Gastroesophageal sphincter (tissue), 4 donors: ENCODE results near the gene SCAP. TPM values are rescaled to one million over a fixed set of nuclear protein-coding genes. Genes with fewer than 3 reads are reported as not detected.
A peak's percentile ranks its signal among the peaks of the same experiment; 100 is the strongest.

Source experiments
- ATAC-seq: fragments of 150-250 bp; one replicate; pipeline ENCODE4 v1.9.1; 2016; ENCODE audit warnings: mild to moderate bottlenecking, moderate library complexity
- H3K27ac ChIP-seq, 4 donors: fragments of 200-600 bp; sonication (generic) in 3 of 4; 1 replicate in 3 of 4; 2 replicates in 1 of 4; pipeline ENCODE4 v1.5.1; 2016 to 2019
- H3K27me3 ChIP-seq: fragments of 200-600 bp; sonication (generic); one replicate; pipeline ENCODE4 v1.5.1; 2019
- H3K36me3 ChIP-seq, 2 donors: fragments of 200-600 bp; sonication (generic); one replicate each; pipeline ENCODE4 v1.5.1; 2019; ENCODE audit warnings: control low read depth in 1 of 2
- H3K4me1 ChIP-seq, 3 donors: fragments of 200-600 bp; sonication (generic); 1 replicate in 2 of 3; 2 replicates in 1 of 3; pipeline ENCODE4 v1.5.1; 2016 to 2019; ENCODE audit warnings: control low read depth in 2 of 3
- H3K4me3 ChIP-seq, 2 donors: fragments of 200-600 bp; sonication (generic); one replicate each; pipeline ENCODE4 v1.5.1; 2019; ENCODE audit warnings: mild to moderate bottlenecking in 1 of 2, moderate library complexity in 1 of 2
- H3K9me3 ChIP-seq, 3 donors: fragments of 200-600 bp; sonication (generic); one replicate each; pipeline ENCODE4 v1.5.1; 2017 to 2019; ENCODE audit warnings: control low read depth in 2 of 3
- CTCF ChIP-seq, 4 experiments: fragments of 200-600 bp in 2 of 4; fragments of 450-650 bp in 2 of 4; sonication (generic) in 1 of 4; IDR thresholded peaks; one replicate each; pipeline ENCODE4 v1.5.1; 2017 to 2019; ENCODE audit warnings: antibody characterized with exemption in 4 of 4, mild to moderate bottlenecking in 2 of 4, moderate library complexity in 2 of 4
- EP300 ChIP-seq: sonication (generic); formaldehyde crosslinking; IDR thresholded peaks from one replicate; pipeline ENCODE4 v1.6.1; 2017; ENCODE audit warnings: antibody characterized with exemption, mild to moderate bottlenecking
- POLR2A ChIP-seq, 2 donors: fragments of 450-650 bp; IDR thresholded peaks; one replicate each; pipeline ENCODE4 v1.6.1; 2017; ENCODE audit warnings: antibody characterized with exemption in 2 of 2, mild to moderate bottlenecking in 2 of 2, moderate library complexity in 1 of 2
- POLR2AphosphoS5 ChIP-seq: sonication (generic); formaldehyde crosslinking; IDR thresholded peaks from one replicate; pipeline ENCODE4 v1.6.1; 2017; ENCODE audit warnings: antibody characterized with exemption
- WGBS, 2 donors: methylation state at CpG; one replicate each; pipeline ENCODE4 v1.1.5; 2018; ENCODE audit warnings: low coverage in 1 of 2; 5-methylcytosine and 5-hydroxymethylcytosine counted together
- total RNA-seq, 4 donors: library from RNA; depleted of rRNA; stranded (reverse); fragments of >200 nt; gene quantifications; one replicate each; pipeline ENCODE4 v1.1.0, GENCODE V29; 2016

SCAP gene
- total RNA-seq, 4 donors from 2014 or later, result 58.8 to 93.5 (median 71.5) TPM

GRCh38 chr3:47379411-47379899 lies 96.3 kb downstream of the SCAP start:
- no peaks in the 10 kb centered on the region for H3K9me3 ChIP-seq
- WGBS, 2 donors, result 88% methylated on average over 17 of the region's 19 CpGs
- no peak for TF ChIP-seq CTCF (IDR thresholded peaks at IDR 0.05)
- TF ChIP-seq POLR2AphosphoS5, result no peak
- no peak for TF ChIP-seq EP300
- no peak for TF ChIP-seq POLR2A (IDR thresholded peaks at IDR 0.05)

GRCh38 chr3:47378869-47379268 lies 96.9 kb downstream of the SCAP start:
- Histone ChIP-seq H3K27me3 (no peaks in the 10 kb centered on the region), H3K9me3 (no peaks in the 10 kb centered on the region), H3K4me1 (peaks cover 0 to 42% (median 9%) of the 10 kb centered on the region in 3 donors), H3K27ac (no peak overlapping the region), H3K4me3 (no peak overlapping the region), H3K36me3 (no peaks in the 10 kb centered on the region)
- no peak for TF ChIP-seq POLR2AphosphoS5
- no peak for TF ChIP-seq EP300
- no peak for TF ChIP-seq POLR2A (IDR thresholded peaks at IDR 0.05)
- TF ChIP-seq CTCF (IDR thresholded peaks at IDR 0.05), result no peak
- ATAC-seq, result no peak

More at GRCh38 chr3:47379411-47379899, 96.3 kb downstream of the SCAP start:
- ATAC-seq, result no peak
- peaks cover 0 to 45% (median 9%) of the 10 kb centered on the region in 3 donors for H3K4me1 ChIP-seq
- no peaks in the 10 kb centered on the region for H3K36me3 ChIP-seq
- H3K4me3 ChIP-seq, result peak overlapping the region in 1 of 2 donors; percentile 63
- peak overlapping the region in 3 of 4 donors; percentile 87 to 97 (median 96) for H3K27ac ChIP-seq
- H3K27me3 ChIP-seq, result no peaks in the 10 kb centered on the region

- peaks cover 0 to 25% (median 8%) of the 10 kb centered on the region in 3 donors for H3K4me1 ChIP-seq
- no peaks in the 10 kb centered on the region for H3K9me3 ChIP-seq
- H3K27ac ChIP-seq, result no peak overlapping the region
- H3K27me3 ChIP-seq, result no peaks in the 10 kb centered on the region
- no peak overlapping the region for H3K4me3 ChIP-seq
- no peak for ATAC-seq
- TF ChIP-seq CTCF (IDR thresholded peaks at IDR 0.05) (no peak), EP300 (no peak), POLR2AphosphoS5 (no peak), POLR2A (IDR thresholded peaks at IDR 0.05) (no peak)
- WGBS, 2 donors, result 86 to 100% methylated on average over 1 of the region's 2 CpGs
- no peaks in the 10 kb centered on the region for H3K36me3 ChIP-seq
These were observed 98.6 kb downstream of the SCAP start for GRCh38 chr3:47377186-47377585.

- H3K36me3 ChIP-seq, result no peaks in the 10 kb centered on the region
- no peak overlapping the region for H3K27ac ChIP-seq
- WGBS, 2 donors, result 86 to 100% methylated on average over 2 of the region's 3 CpGs
- no peak for TF ChIP-seq POLR2AphosphoS5
- no peak for TF ChIP-seq CTCF (IDR thresholded peaks at IDR 0.05)
- TF ChIP-seq POLR2A (IDR thresholded peaks at IDR 0.05), result no peak
- TF ChIP-seq EP300, result no peak
- no peak for ATAC-seq
- peaks cover 0 to 17% (median 2%) of the 10 kb centered on the region in 3 donors for H3K4me1 ChIP-seq
- no peaks in the 10 kb centered on the region for H3K9me3 ChIP-seq
- no peak overlapping the region for H3K4me3 ChIP-seq
- H3K27me3 ChIP-seq, result peaks cover 5% of the 10 kb centered on the region
These were observed 99.3 kb downstream of the SCAP start for GRCh38 chr3:47376393-47376792.

- Histone ChIP-seq H3K27ac (no peak overlapping the region), H3K36me3 (no peaks in the 10 kb centered on the region), H3K4me3 (no peak overlapping the region), H3K9me3 (no peaks in the 10 kb centered on the region), H3K27me3 (peaks cover 23% of the 10 kb centered on the region), H3K4me1 (peaks cover 0 to 10% (median 2%) of the 10 kb centered on the region in 3 donors)
- TF ChIP-seq CTCF (IDR thresholded peaks at IDR 0.05), result no peak
- no peak for TF ChIP-seq POLR2AphosphoS5
- TF ChIP-seq EP300, result no peak
- no peak for TF ChIP-seq POLR2A (IDR thresholded peaks at IDR 0.05)
- ATAC-seq, result no peak
These were observed 101.2 kb downstream of the SCAP start for GRCh38 chr3:47374587-47374986.
